GM21786 (cell line): ENCODE data around the gene IPO4.

Source experiments
- ATAC-seq: cut with Tn5 transposase; IDR thresholded peaks from one replicate; pipeline ENCODE4 v1.9.1; 2021; ENCODE audit not compliant: unreplicated experiment

IPO4 gene

DNA sequence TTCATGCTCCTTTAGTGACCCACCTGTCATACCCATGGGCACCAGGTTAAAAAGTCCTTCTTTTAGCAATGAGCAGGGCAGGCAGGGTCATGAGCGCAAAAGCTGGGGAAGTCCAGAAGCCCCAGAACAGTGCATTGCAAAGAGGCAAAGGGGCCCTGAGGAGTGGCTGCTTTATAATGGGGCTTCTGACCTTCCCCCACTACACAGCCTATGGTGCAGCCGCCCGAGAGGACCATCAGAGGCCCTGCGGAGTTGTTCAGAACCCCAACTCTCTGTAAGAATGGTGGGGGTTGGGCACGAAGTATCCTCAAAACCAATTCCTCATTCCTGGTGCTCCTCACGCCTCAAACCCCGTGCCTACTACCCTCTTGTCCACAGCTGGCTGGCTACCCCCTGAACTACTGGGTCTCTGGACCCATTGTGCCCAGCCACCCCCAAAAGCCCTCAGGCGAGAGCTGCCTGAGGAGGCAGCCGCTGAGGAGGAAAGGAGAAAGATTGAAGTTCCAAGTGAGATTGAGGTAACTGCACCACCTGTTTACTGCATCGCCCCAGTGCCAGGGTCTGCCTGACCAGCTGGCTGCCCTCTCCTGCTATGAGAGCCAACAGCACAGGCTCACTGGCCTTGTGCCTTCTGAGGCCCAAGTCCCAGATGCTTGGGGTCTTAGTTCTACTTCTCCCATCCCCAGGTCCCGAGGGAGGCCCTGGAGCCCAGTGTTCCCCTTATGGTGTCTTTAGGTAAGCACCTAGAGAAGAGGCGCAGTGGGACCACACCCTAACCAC is 10.0 kb downstream of the IPO4 start:
- ATAC-seq, result no peak

GRCh38 chr14:24177891-24178290 is 10.7 kb downstream of the IPO4 start:
- ATAC-seq, result no peak

GRCh38 chr14:24177041-24177825 is 11.4 kb downstream of the IPO4 start:
- no peak for ATAC-seq

DNA sequence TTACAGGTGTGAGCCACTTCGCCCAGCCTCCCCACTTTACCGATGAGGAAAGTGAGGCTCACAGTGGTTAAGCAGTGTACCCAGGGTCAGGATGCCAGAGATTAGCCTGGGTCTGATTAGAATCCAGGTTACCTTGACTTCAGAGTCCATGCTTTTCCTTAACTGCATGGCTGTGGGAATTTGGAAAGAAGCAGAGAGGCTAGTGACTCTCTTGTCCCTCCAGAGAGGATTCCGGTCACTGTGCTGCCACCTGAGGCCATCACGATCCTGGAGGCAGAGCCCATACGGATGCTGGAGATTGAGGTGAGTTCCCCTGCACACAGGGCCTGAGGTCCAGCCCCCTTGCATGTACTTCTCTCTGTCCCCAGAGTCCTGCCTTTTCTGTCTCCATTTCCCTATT is 12.0 kb downstream of the IPO4 start:
- ATAC-seq, result no peak

- no peak for ATAC-seq
Measured at GRCh38 chr14:24172871-24173281, 15.7 kb downstream of the IPO4 start.

DNA sequence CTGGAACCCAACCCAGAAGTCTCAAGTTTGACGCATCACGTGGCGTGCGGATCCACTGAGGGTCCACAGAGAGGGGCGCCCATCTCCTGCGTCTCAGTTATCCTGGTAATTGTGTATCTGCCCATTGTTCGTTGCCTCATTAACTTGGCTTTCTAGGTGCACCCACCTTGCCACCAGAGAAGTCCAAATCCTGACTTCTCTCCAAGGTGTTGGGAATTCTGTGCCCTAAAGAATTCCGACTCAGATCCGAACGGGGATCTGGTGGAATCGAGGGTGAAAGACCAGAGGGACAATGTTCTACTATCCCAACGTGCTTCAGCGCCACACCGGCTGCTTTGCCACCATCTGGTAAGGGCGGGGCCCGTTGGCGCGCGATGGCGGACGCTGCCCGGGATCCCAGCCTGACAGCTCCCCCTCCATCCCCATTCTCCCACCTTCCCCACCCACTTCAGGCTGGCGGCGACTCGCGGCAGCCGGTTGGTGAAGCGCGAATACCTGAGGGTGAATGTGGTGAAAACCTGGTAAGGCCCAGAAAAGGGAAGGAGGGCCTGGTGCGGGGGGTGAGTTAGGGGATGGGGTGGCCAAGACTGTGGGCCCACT is 16.3 kb downstream of the IPO4 start:
- no peak for ATAC-seq

DNA sequence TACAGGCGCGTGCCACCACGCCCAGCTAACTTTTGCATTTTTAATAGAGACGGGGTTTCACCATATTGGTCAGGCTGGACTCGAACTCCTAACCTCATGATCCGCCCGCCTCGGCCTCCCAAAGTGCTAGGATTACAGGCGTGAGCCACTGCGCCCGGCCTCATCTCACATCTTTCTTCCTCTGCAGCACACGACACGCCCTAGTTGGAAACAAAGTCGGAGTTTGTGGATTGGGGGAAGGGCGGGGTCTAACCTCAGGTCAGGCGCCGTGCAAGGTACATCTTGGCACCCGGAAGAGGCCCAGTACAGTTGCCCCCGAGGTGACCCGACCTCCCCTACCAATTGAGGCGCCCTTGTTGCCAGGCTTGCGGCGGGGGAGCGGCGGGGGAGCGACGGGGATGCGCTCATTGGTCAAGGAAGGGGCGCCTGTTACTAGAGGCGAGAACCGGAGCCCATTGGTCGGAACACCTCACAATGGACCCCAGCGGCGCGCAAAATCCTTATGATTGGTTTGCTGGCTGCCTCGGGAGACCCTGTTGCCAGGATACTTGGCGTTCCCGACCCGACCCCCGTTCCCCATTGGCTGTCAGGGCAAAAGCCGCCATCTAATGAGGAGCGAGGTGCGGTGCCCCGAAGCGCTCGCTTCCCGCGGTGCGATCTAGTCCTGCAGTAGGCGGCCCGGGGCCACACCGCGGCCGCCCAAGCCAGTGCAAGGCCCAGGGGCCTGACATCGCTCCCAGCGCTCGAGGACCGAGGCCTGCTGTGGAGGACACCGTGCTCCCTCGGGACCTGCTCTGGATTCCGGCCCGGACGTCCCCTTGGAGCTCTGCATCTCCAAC is 17.0 kb downstream of the IPO4 start, which contains the start of gene REC8:
Gene REC8 (plus strand): TSS at position 659 of the 839 bp plus-strand sequence. CDS start 473 bp downstream, outside the sequence.
- ATAC-seq, result peak; percentile 88

DNA sequence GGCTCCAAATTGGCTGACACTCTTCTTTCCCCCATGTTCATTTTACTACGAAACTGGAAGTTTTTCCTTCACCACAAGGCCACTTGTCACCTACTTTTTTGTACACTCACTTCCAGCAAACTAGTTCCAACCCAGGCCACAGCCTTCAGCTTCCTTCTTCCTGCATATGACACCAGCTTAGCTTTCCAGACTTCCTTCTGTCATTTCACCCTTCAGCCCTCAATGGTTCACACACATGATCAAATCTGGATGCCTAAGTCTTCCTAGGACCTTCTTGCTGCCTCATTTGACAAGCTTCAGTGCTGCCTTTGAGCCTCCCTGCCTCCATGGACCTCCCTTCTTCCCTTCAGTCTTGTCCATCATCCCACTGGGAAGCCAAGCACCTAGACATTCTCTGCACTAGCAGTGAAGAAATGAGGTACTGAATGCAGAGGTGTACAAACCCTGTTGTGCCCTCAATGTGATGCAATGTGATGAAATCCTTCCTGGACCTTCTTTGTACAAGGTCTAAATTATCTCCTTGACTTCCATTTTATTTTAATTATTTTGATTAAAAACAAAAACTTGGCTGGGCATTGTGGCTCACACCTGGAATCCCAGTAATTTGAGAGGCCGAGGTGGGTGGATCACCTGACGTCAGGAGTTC is 21.0 kb downstream of the IPO4 start:
- ATAC-seq, result no peak

GRCh38 chr14:24165785-24166184 is 22.8 kb downstream of the IPO4 start:
- no peak for ATAC-seq

DNA sequence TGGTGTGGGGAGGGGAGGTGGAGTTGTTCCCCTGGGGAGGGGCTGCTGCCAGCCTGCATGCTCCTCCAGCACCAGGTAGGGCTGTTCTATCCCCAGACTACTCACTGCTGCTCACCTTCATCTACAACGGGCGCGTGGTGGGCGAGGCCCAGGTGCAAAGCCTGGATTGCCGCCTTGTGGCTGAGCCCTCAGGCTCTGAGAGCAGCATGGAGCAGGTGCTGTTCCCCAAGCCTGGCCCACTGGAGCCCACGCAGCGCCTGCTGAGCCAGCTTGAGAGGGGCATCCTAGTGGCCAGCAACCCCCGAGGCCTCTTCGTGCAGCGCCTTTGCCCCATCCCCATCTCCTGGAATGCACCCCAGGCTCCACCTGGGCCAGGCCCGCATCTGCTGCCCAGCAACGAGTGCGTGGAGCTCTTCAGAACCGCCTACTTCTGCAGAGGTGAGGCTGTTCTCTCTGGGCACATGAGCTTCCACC is 24.1 kb downstream of the IPO4 start:
- ATAC-seq, result no peak

DNA sequence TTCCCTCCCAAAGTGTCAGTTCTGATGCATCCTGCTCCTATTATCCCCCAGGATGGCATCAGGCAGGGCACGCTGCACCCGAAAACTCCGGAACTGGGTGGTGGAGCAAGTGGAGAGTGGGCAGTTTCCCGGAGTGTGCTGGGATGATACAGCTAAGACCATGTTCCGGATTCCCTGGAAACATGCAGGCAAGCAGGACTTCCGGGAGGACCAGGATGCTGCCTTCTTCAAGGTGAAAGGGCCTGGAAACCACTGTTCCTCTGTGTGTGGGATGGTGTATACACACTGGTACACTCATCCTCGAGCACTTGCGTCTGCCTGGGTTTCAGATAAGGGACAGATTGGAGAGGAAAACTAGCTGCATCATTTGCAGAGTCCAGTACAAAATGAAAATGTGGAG is 26.5 kb downstream of the IPO4 start:
- no peak for ATAC-seq

GRCh38 chr14:24160850-24161804 is 27.5 kb downstream of the IPO4 start, which contains the start of gene IRF9:
Gene IRF9 (plus strand): TSS chr14:24161265. CDS start chr14:24162145, 880 bp downstream.
- ATAC-seq, result peak; percentile 84

- ATAC-seq, result no peak
Measured at GRCh38 chr14:24160499-24160849, 28.1 kb downstream of the IPO4 start.

DNA sequence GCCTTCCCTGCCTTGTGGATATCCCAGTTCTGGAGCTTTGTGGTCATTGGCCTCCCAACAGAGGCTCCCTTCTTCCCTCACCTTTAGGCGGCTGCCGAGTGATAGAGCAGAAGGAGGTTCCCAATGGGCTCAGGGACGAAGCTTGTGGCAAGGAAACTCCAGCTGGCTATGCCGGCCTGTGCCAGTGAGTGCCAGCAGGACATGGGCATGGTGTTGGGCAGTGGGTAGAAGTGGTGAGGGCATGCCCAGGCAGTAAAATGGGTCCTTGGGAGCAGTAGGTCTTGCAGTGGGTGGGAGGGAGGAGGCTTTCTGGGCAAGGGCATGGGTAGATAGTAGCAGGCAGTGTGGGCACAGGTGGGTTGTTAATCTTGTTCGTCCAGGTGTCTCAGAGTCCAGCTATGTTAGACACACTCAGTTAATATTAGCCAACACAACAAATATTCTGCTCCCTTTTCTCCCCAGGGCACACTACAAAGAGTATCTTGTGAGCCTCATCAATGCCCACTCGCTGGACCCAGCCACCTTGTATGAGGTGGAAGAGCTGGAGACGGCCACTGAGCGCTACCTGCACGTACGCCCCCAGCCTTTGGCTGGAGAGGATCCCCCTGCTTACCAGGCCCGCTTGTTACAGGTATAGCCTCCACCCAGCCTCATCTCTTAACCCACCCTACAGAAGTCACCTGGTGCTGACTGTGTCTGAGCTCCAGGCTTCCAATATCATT is 28.7 kb downstream of the IPO4 start:
- ATAC-seq, result no peak

DNA sequence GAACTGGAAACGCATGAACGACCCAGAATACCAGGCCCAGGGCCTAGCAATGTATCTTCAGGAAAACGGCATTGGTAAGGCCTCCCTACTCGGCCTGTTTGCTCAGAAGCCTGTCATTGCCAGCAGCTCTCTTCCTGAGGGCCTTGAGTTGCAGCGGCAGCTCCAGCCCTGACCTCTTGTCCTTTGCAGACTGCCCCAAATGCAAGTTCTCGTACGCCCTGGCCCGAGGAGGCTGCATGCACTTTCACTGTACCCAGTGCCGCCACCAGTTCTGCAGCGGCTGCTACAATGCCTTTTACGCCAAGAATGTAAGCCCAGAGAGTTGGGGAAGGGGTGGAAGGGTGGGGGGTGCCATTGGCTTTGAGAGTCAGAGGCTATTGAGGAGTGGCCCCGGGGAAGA is 31.3 kb downstream of the IPO4 start:
- ATAC-seq, result no peak

- ATAC-seq, result no peak
Measured at GRCh38 chr14:24156840-24157239, 31.8 kb downstream of the IPO4 start.

DNA sequence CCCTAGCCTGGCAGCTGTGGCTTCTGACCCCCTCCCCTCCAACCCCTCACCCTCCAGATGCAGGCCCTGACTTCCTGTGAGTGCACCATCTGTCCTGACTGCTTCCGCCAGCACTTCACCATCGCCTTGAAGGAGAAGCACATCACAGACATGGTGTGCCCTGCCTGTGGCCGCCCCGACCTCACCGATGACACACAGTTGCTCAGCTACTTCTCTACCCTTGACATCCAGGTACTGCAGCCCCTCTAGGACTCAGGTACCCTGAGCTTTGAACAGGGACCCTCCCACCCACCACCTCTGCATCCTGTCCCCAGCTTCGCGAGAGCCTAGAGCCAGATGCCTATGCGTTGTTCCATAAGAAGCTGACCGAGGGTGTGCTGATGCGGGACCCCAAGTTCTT is 33.5 kb downstream of the IPO4 start:
- no peak for ATAC-seq

- no peak for ATAC-seq
Measured at GRCh38 chr14:24151404-24152080, 37.1 kb downstream of the IPO4 start.
